HG03097 (cell line): ENCODE results near the gene ZBTB8A.
"Not testable (repeated sequence)": the region's sequence is repeated elsewhere in the genome, so short reads cannot be mapped to it uniquely, and the experiment has no call there.

Source experiments
- ATAC-seq: cut with Tn5 transposase; IDR thresholded peaks from one replicate; pipeline ENCODE4 v1.9.1; 2021; ENCODE audit not compliant: unreplicated experiment, low FRiP score

ZBTB8A gene

GRCh38 chr1:32538887-32539583 is at the start of gene ZBTB8A:
Gene ZBTB8A, plus strand, starts transcription at chr1:32539427. Its CDS starts 53,505 bp downstream, at chr1:32592932.
- ATAC-seq: no peak

- ATAC-seq: no peak
Measured at GRCh38 chr1:32489774-32490454, 49.3 kb upstream of the ZBTB8A start.

DNA sequence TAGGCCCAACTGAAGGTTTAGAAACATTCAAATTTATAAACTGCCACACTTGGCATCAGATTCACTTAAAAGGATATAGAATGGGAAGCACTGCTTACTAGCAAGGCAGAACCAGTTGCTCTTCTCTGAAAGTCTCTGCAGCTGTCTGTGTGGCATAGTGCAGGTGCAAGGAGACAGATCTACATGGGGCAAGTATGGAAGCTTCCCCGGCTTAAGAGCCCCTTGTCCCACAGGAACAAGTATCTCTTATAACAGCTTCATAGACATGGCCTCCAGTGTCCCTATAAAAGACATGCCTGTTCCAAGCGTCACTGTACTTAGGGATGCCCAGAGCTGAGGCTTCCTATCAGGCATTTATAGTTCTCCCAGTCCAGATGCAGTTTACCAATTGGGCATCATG is 47.8 kb upstream of the ZBTB8A start:
- no peak for ATAC-seq

DNA sequence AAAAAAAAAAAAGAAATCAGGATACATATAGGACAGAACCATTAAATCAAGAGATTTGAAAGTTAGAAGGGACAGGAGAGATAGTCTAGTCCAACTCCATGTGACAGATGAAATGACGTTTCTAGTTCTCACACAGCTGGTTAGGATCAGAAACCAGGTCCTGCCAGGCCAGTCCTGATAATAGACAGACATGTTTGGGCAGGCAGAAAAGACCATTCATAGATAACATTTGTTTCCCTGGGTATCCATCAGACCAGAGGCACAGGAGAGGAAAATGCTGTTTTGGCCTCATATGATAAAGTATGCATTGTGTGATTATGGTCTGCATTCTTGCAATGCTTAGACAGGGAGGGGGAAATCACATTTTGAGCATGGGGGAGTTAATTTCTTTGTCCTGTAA is 45.0 kb upstream of the ZBTB8A start:
- ATAC-seq: no peak

GRCh38 chr1:32494711-32495337 is 44.4 kb upstream of the ZBTB8A start:
- no peak for ATAC-seq

GRCh38 chr1:32496127-32496526 is 43.1 kb upstream of the ZBTB8A start:
- no peak for ATAC-seq

DNA sequence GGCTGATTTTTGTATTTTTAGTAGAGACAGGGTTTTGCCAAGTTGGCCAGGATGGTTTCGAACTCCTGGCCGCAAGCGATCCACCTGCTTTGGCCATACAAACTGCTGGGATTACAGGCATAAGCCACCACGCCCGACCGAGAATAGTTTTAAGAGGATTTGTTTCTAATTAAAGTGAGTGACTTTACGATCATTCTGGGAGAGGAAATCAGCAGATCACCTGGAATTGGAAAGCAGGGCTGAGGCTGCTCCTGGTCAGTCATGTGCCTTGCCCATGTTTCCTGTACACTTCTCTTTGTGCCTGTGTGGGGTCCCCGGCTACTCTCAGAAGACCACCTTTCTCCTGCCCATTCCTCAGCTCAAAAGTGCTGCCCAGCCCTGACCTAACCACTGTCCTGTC is 40.5 kb upstream of the ZBTB8A start:
- ATAC-seq: no peak

DNA sequence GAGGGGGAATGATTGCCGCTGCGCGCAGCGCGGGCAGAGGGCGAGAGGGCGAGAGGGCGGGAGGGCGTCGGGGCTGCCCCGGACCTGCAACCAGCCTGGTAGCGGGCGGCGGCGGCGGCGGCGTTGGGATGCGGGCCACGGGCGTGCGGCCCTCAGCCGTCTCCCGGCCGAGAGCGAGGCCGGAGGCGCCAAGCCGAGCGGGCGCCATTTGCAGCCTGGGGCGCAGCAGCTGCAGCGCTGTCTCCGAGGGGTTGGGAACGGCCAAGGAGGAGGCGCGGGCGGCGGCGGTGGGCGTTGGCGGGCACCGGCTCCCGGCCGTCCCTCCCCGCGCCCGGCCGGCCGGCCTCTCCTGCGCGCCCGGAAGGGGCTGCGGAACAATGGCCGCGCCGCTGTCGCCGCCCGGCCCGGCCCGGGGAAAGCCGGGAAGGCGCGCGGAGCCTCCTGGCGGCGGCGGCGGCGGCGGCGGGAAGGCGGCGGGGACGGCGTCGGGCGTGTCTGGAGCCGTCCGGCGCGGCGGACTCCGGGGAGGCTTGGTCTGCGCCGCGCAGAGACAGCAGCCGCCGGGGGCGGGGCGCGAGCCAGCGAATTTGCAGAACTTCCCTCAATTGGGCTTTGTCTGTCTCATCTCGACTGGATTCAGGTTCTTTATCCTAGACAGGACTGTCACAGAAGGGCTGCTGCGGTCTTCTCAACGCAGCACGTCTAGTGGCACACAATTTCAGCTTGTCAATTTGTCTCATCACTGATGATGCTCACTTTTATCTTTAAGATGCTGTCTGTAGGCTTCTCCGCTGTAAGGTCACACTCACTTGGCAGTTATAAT is 38.6 kb upstream of the ZBTB8A start:
- ATAC-seq: no peak

GRCh38 chr1:32501865-32502264 is 37.4 kb upstream of the ZBTB8A start:
- no peak for ATAC-seq

DNA sequence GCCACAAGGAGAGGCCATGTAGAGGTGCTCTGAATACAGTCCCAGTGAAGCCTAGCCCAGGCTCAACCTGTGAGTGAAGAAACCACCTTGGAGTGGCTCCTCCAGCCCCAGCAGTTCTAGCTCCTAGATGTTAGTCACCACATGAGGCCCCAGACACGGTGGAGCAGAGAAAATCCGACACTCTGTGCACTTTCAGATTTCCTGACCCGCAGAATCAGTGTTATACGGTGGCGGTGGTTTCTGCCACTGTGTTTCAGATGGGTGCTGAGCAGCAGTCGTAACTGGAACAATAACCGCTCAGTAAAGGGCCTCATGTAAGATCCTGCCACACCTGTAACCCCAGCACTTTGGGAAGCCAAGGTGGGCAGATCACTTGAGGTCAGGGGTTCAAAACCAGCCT is 36.1 kb upstream of the ZBTB8A start:
- no peak for ATAC-seq

GRCh38 chr1:32507021-32507420 is 32.2 kb upstream of the ZBTB8A start:
- no peak for ATAC-seq

- no peak for ATAC-seq
Measured at GRCh38 chr1:32508761-32509160, 30.5 kb upstream of the ZBTB8A start.

DNA sequence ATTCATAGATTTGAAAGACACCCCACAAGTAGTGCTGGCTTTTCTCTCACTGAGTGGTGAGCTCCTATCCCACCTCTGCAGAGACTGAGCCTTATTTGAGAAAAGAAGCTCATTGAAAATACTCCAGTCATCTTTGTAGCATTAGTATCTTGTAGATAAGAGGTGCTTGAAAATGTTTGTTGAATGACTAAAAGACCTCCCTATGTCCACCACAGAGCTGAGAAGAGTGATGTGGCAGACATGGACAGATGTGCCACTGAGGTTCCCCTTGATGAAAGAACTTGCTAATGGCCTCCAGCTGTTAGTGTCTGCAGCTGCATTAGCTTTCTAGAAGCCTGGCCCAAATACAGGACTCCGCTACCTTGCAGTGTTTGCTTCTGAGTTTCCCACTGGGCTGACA is 29.3 kb upstream of the ZBTB8A start:
- ATAC-seq: no peak

- ATAC-seq: no peak
Measured at GRCh38 chr1:32516402-32516801, 22.8 kb upstream of the ZBTB8A start.

DNA sequence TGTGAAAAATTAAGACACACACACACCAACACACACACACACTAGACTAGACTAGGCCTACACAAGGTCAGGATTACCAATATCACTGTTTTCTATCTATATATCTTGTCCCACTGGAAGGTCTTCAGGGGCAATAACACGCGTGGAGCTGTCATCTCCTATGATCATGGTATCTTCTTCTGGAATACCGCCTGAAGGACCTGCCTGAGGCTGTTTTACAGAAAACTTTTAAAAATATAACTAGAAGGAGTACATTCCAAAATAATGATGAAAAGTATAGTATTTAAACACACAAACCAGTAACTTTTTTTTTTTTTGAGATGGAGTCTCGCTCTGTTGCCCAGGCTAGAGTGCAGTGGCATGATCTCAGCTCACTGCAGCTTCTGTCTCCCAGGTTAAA is 20.3 kb upstream of the ZBTB8A start:
- ATAC-seq: no peak

DNA sequence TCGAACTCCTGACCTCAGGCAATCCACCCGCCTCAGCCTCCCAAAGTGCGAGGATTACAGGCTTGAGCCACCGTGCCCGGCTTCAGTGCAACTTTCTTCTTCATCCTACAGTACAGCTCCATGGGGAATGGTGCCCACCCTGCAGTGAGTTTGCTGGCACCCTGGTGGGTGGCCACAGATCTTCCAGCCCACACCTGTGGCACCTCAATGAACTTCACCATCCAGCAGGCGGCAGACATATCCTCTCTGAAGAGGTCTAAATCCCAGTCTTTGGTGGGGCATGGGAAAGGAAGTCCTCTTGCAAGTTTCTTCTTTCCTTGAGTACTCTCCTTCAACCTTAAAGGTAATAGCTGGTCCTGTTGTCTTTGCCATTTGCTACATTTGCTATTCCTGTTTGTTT is 18.1 kb upstream of the ZBTB8A start:
- ATAC-seq: no peak

GRCh38 chr1:32525053-32525452 is 14.2 kb upstream of the ZBTB8A start:
- no peak for ATAC-seq

DNA sequence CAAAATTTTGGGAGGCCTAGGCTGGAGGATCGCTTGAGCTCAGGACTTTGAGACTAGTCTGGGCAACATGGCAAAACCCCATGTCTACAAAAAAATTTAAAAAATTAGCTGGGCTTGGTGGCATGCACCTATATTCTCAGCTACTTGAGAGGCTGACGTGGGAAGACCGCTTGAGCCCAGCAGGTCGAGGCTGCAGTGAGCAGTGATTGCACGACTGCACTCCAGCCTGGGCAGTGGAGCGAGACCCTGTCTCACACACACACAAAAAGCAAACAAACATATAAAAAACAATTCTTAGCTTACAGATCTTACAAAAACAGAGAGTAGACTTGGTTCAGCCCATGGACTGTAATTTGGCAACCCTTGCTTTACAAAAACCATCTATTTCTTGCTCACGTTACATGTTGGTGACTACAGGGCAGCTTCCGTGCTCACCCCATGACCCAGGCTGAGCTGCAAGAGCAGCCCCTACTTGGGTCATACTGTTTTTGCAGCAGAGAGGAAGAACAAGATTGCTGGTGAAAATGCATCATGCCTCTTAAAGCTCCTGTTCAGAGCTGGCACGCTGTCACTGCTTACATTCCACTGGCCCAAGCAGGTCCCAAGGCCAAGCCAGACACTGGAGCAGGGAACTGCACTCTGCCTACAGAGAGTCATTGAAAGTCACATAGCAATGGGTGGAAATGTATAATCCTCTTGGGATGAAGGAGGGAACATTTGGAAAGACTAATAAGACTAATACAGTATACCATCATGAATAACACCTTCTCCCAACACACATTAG is 13.4 kb upstream of the ZBTB8A start:
- no peak for ATAC-seq

GRCh38 chr1:32528550-32528949 is 10.7 kb upstream of the ZBTB8A start:
- ATAC-seq: not testable (repeated sequence)

DNA sequence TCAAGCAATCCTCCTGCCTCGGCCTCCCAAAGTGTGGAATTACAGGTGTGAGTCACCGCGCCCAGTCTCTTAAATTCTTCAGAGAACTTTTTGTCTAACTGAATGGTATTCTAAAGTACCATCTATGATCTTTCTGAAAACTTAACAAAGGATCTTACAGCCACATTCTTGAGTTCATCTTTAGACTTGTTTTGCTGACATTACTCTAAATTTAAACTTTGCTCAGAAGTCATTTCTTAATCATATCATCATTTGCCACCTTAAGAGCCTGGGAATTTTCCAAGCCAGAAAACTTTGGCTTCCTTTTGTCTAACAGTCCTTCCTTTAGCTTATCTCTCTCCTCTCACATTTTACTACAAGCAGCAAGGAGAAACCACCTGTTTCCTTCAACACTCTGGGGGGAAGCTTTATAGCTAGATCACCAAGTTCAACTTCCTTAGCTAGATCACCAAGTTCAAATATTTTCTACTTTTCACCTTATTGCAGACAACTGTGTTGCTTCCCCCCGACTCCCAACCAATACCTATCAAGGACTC is 5.4 kb upstream of the ZBTB8A start:
- ATAC-seq: no peak
